Ovary (tissue), 3 donors: ENCODE data around the gene SMG1.

ENCODE experiments used
- CTCF ChIP-seq, 3 donors: fragments of 450-650 bp in 2 of 3; fragments of 200-600 bp in 1 of 3; IDR thresholded peaks; one replicate each; pipeline versions ENCODE4 v1.5.1 to v1.8.0; 2016 to 2022; ENCODE audit warnings: antibody characterized with exemption in 3 of 3, mild to moderate bottlenecking in 1 of 3
- EP300 ChIP-seq: sonication (generic); formaldehyde crosslinking; IDR thresholded peaks from one replicate; pipeline ENCODE4 v1.6.1; 2017; ENCODE audit warnings: antibody characterized with exemption
- POLR2A ChIP-seq: fragments of 450-650 bp; IDR thresholded peaks from one replicate; pipeline ENCODE4 v1.6.1; 2017; ENCODE audit warnings: antibody characterized with exemption, mild to moderate bottlenecking, moderate library complexity
- donor health status: DM: no; HTN: no; CAD: no.

- no peak for TF ChIP-seq CTCF (IDR thresholded peaks at IDR 0.05)
- TF ChIP-seq POLR2A, result no peak
- no peak for TF ChIP-seq EP300
Observed at GRCh38 chr16:18816286-18816685, 109.9 kb downstream of the SMG1 start.
